GM18526 (cell line): ENCODE results near the gene KIF1B.

Experiments
- POLR2A ChIP-seq: IDR thresholded peaks from 3 replicates; pipeline ENCODE4 v1.6.1; 2011; ENCODE audit not compliant: insufficient read length; ENCODE audit errors: extremely low read depth

KIF1B gene

GRCh38 chr1:10253755-10254154 is 43.4 kb downstream of the KIF1B start:
- no peak for TF ChIP-seq POLR2A

DNA sequence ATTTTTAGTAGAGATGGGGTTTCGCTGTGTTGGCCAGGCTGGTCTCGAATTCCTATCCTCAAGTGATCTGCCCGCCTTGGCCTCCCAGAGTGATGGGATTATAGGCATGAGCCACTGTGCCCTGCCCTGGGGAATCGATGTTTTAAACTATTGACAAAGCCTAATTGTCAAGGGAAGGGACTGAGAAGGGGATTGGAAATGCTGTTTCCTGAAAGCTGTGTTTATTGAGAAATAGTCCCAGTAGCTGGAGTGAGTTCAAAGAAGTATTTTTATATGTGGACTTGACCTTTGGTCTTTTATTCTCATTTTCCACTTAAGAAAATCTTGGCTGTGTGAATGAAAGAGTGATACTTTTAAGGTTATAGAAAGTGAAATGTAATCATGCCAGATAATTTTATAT is 47.5 kb downstream of the KIF1B start:
- no peak for TF ChIP-seq POLR2A

GRCh38 chr1:10263450-10264082 is 53.2 kb downstream of the KIF1B start:
- TF ChIP-seq POLR2A = no peak

DNA sequence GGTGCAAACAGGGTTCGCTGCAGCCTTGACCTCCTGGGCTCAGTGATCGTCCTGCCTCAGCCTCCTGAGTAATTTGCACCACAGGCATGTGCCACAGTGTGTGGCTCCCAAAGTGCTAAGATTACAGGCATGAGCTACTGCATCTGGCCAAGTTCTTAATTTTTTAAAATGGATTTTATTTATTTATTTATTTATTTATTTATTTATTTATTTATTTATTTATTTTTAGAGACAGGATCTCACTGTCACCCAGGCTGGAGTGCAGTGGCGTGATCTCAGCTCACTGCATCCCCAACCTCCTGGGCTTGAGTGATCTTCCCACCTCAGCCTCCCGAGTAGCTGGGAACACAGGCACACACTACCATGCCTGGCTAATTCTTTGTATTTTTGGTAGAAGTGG is 54.7 kb downstream of the KIF1B start:
- no peak for TF ChIP-seq POLR2A

DNA sequence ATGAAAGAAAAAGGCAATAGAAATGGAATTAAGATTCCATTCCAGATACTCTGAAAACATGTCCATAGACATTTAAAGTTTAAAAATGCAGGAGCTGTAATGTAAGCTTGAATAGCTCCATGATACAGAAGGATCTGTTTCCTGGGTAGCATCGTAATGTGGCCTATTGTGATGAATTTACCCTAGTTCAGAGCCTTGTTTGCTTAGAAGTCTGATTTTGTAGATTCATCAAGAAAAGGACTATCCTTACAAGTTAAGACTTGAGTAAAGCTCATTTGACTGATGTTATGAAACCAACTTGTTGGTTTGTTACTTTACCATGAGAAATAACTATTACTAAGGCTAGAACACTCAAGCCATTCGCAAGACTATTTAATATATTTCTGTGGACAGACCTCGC is 55.5 kb downstream of the KIF1B start:
- TF ChIP-seq POLR2A = no peak

DNA sequence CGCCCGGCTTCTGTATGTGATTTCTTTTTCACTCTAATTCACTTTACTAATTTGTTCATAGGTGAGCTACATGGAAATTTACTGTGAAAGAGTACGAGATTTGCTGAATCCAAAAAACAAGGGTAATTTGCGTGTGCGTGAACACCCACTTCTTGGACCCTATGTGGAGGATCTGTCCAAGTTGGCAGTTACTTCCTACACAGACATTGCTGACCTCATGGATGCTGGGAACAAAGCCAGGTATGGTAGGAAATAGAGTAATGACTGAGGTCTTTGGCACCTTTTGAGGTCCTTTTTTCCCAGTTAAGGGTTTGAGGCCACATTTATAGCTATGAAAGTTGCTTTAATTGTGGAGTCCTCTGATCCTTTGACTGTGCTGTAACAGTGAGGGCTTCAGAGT is 56.9 kb downstream of the KIF1B start:
- no peak for TF ChIP-seq POLR2A

GRCh38 chr1:10267921-10268320 is 57.6 kb downstream of the KIF1B start:
- no peak for TF ChIP-seq POLR2A

GRCh38 chr1:10271090-10271489 is 60.7 kb downstream of the KIF1B start:
- TF ChIP-seq POLR2A = no peak

DNA sequence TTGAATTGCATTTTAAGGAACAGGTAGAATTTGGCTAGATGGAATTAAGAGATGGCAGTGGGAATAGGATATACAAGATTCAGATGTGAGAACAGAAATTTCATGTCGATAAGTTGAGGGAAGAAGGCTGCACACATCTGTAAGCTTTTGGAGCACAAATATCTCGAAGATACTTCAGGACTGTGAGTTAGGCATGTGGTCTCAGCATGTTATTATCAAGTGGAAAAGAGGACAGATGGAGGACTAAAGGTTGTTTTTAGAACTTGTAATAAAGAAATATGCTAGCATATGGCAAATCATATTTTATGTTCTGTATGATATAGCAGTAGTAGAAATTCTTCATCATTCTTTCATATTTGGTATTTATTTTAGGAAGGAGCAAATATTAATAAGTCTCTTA is 61.5 kb downstream of the KIF1B start:
- TF ChIP-seq POLR2A = no peak

DNA sequence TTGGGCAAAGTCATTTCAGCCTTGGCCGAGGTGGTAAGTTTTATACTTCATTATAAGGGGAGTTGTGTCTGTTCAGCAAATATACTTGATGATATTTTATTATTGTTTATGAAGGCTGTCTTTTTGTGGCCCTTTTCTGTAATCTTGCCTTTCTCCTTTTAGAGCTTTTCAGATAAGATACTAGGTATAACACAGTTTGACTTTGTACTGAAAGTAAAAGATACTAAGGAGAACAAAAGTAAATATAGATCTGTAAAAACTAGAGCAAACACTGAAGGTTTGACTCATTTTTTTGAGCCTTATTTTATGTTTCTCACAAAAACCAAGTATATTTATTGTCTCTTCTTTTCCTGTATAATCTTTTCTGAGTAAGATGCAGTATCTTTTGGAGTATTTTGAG is 61.9 kb downstream of the KIF1B start:
- TF ChIP-seq POLR2A = no peak

- no peak for TF ChIP-seq POLR2A
Measured at GRCh38 chr1:10278880-10279279, 68.5 kb downstream of the KIF1B start.

DNA sequence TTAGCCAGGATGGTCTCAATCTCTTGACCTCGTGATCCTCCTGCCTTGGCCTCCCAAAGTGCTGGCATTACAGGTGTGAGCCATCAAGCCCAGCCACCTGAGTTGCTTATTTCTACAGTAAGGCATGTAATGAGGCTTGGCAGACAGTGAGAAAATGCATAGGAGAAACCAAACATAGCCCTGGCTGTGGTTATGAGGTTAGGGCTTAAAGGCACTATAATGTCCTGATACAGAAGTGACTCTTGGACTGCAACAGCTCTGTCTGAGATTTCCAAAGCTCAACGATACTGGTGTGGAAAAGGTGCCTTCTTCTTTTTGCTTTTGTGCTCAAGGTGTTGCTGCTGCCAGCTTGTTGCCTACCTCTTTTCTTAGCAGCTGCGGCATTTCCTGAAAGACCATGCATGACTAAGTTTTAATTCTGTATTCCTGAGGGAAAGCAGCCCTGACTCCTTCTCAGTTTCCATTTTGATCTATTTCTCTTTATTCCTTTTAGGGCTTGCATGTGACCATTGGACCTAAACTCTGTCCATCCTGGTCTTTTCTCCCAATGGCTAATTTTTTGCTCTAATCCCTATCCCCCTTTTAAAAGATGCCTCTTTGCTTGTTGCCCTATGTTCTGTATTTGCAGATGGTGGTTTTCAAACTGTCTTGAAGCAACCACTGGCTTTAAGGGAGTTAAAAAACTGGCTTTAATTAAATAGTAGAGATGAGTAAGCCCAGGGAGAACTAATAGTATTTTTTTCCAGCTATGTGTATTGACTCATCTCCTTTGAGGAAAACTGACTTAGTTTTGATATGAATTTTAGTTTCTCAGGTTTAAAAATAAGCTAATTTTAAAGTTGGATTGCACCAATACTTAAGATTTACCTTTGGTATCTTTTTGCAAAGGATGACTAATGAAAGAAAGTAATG is 70.3 kb downstream of the KIF1B start:
- no peak for TF ChIP-seq POLR2A

DNA sequence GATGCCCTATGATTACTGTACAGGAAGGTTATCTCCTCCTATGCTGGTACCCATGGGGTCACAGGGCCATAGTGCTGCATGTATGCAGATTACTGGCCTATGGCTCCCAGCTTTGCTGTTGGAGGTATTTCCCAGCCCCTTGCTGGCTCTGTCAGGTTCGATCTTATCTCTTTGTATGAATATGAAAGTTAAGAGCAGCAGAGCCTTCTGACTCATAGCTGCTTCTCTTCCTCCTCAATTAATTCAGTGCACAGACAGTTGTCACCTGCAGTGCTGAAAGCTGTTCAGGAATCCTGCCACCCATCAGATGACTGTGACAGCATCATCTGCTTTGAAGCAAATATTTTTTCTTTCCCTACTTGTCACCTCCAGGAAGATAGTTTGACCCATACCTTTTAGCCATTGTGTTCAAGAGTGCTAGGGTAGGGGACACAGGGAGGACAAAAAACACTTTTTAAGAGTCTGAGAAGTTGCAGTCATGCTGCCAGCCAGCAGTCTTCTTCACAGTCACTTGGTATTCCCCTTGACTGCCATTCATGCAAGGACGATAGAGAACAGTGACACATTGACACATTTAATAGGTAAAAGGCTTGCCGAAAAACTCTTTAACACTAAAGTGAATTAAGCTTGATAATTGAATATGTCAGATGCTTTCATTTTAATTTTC is 73.1 kb downstream of the KIF1B start:
- TF ChIP-seq POLR2A = no peak

- TF ChIP-seq POLR2A = no peak
Measured at GRCh38 chr1:10286244-10286643, 75.9 kb downstream of the KIF1B start.

- no peak for TF ChIP-seq POLR2A
Measured at GRCh38 chr1:10287023-10287645, 76.8 kb downstream of the KIF1B start.
